Dermis lymphatic vessel endothelial cell (primary cell): Measurements from ENCODE around the gene NPIPA5. TPM values are rescaled to one million over a fixed set of nuclear protein-coding genes. Genes with fewer than 3 reads are reported as not detected.

Experiments
- total RNA-seq: library from RNA; depleted of rRNA; stranded (reverse); fragments of >200 nt; gene quantifications from 2 replicates; pipeline ENCODE4 v1.2.1, GENCODE V29; 2014

Gene NPIPA5
- total RNA-seq, result 0.52 and 1.2 TPM in 2 replicates

DNA sequence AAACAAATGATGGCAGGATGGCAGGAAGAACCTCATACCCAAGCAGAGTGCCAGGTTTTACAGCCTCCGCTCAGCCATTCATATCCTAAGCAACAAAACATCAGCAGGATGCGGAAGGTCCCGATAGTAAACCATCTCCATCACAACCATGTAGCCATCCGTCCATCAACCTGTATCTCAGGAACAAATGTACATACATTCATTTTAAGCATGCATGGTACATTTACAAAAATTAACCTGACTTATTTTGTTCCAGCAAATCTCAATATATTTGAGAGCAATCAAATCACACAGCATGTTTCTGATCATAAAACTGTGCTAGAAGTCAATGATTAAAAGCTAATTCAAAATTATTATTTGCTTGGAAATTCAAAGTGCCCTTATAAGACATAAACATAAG lies at the start of gene NPIPA5:
Gene NPIPA5 (minus strand): TSS at position 101 of the 400 bp plus-strand sequence. CDS start 0 bp downstream, at position 101.

DNA sequence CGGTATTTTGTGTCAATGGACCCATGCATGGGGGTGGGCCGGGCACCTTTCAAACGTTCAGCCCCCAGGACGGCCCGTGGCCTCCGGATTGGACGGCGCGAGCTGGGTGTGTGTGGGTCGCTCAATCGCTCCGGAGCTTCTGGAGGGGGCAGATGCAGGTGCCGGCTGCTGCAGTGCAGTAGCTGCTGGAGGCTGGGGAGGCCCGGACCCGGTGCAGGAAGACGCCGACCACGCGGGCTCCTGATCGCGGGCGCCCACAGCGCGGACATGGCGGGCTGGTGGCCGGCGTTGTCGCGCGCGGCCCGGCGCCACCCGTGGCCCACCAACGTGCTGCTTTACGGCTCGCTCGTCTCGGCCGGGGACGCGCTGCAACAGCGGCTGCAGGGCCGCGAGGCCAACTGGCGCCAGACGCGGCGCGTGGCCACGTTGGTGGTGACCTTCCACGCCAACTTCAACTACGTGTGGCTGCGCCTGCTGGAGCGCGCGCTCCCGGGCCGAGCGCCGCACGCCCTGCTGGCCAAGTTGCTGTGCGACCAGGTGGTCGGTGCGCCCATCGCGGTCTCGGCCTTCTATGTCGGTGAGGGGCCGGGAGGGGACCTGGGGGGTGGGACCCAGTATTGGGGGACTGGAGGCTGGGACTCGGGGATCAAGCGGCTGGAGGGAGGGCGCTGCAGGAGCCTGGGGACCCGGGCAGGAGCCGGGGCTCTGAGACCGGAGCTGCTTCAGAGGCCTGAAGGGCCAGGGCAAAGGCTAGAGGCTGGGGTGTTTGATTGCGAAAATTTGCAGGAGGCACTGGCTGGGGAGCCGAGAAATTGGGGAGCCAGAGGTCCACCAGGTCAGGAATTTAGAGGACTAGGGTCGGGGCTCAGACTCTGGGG lies 17.8 kb upstream of the NPIPA5 start, which contains the start of gene MPV17L:
Gene MPV17L (plus strand): TSS at position 124 of the 878 bp plus-strand sequence. CDS start 144 bp downstream, at position 268.

Other genes with a start within 250 kb of the NPIPA5 start
- 0.09 and 0.22 TPM in 2 replicates for gene MPV17L, start 17.5 kb upstream of the NPIPA5 start, total RNA-seq
- gene BMERB1, start 56.3 kb upstream of the NPIPA5 start, total RNA-seq, result 29.1 and 32.6 TPM in 2 replicates